Cardiac muscle cell (in vitro differentiated cells and primary cell): ENCODE measurements around the gene FKBP8. TPM values are rescaled to one million over a fixed set of nuclear protein-coding genes. Genes with fewer than 3 reads are reported as not detected.

Source experiments
- DNase-seq, 2 donors: peaks; one replicate each; pipeline versions ENCODE4 v3.0.0 to v3.0.0-alpha.2; 2010 to 2017; ENCODE audit warnings: low read depth in 1 of 2, low spot score in 1 of 2
- H3K27ac ChIP-seq: fragments of 200-600 bp; sonication (generic); 2 replicates; pipeline ENCODE4 v1.5.1; 2016
- H3K27me3 ChIP-seq: fragments of 200-600 bp; sonication (generic); 2 replicates; pipeline ENCODE4 v1.6.0; 2016; ENCODE audit warnings: control low read depth
- H3K36me3 ChIP-seq: fragments of 200-600 bp; sonication (generic); 2 replicates; pipeline ENCODE4 v1.5.1; 2016; ENCODE audit warnings: control low read depth
- H3K4me1 ChIP-seq: fragments of 200-600 bp; sonication (generic); 2 replicates; pipeline ENCODE4 v1.8.1; 2017; ENCODE audit warnings: low read depth, mild to moderate bottlenecking, mixed run types
- H3K4me3 ChIP-seq: fragments of 200-600 bp; sonication (generic); 2 replicates; pipeline ENCODE4 v1.5.1; 2016; ENCODE audit warnings: mild to moderate bottlenecking
- H3K9me3 ChIP-seq: fragments of 200-600 bp; sonication (generic); 2 replicates; pipeline ENCODE4 v1.5.1; 2017; ENCODE audit warnings: low read depth, mild to moderate bottlenecking, control low read depth
- polyA plus RNA-seq: library from polyadenylated mRNA; unstranded; fragments of >200 nt; fragmentation: Nextera tagmentation; extraction: Ambion mirVana; gene quantifications from 2 replicates; pipeline ENCODE4 v1.2.1, GENCODE V29; 2016
- total RNA-seq: library from RNA; depleted of rRNA; stranded (reverse); fragments of >200 nt; gene quantifications from 2 replicates; pipeline ENCODE4 v1.2.3, GENCODE V29; 2016
- TF ChIP-seq, protein P1 (sequence below): IDR thresholded peaks from 2 replicates; pipeline ENCODE4 v1.5.1; 2012; ENCODE audit warnings: low read depth, mild to moderate bottlenecking, low read length

FKBP8 gene
- total and polyA plus RNA-seq, 2 experiments from 2014 or later = 398 to 568 TPM

DNA sequence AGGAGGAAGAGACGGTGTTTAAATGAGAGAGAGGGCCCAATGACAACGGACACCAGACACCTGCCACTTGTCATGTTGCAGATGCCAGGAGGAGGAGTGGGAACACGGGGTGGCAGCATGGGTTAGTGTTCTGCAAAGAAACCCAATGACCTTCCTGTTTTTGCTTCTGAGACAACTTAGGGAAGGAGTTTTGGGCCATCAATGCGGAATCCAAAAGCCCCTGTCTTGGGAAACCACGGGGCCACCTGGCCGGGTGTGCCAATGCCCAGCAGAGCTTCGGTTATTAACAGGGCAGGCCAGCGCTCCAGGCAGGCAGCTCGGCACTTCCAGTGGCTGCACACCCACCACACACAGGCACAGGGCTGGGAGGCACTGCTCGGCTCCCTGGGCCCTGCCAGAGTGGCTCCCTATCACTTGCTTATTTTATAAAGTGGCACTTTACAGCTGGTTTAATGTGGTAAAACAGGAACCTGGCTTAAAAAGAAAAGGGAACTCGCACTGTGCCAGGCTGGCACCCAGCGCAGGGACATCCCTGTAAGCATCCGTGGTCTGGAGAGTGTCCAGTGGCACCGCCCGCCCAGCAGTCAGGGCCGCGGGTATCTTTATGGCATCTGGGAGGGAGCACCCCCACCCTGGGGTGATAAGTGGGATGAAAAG is 40.6 kb downstream of the FKBP8 start:
- no peaks in the 10 kb centered on the region for H3K9me3 ChIP-seq
- TF ChIP-seq, protein P1, sequence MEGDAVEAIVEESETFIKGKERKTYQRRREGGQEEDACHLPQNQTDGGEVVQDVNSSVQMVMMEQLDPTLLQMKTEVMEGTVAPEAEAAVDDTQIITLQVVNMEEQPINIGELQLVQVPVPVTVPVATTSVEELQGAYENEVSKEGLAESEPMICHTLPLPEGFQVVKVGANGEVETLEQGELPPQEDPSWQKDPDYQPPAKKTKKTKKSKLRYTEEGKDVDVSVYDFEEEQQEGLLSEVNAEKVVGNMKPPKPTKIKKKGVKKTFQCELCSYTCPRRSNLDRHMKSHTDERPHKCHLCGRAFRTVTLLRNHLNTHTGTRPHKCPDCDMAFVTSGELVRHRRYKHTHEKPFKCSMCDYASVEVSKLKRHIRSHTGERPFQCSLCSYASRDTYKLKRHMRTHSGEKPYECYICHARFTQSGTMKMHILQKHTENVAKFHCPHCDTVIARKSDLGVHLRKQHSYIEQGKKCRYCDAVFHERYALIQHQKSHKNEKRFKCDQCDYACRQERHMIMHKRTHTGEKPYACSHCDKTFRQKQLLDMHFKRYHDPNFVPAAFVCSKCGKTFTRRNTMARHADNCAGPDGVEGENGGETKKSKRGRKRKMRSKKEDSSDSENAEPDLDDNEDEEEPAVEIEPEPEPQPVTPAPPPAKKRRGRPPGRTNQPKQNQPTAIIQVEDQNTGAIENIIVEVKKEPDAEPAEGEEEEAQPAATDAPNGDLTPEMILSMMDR = no peak
- H3K4me3 ChIP-seq = no peak overlapping the region
- no peaks in the 10 kb centered on the region for H3K36me3 ChIP-seq
- H3K27ac ChIP-seq = no peak overlapping the region
- peaks cover 36% of the 10 kb centered on the region for H3K4me1 ChIP-seq
- no peaks in the 10 kb centered on the region for H3K27me3 ChIP-seq
- no peak for DNase-seq

DNA sequence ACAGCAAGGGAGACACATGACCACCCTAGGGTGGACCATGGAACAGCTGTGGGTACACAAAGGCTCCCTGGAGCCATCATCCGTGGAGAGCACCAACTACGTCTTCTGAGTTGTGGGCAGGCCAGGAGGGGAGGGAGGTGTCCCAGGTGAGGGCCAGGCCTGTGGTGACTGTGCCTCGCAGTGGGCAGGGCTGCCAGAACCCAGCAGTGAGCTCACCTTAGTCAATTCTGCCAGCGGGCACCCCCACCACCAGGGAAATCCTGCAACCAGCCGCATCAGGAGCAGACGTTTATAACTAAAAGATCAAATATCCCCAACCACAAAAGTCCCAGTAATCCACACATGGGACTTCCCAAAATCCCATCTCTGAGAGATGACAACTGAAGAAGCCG is 41.1 kb downstream of the FKBP8 start:
- Histone ChIP-seq H3K27me3 (no peaks in the 10 kb centered on the region), H3K27ac (no peak overlapping the region), H3K4me3 (no peak overlapping the region), H3K4me1 (peaks cover 30% of the 10 kb centered on the region), H3K36me3 (no peaks in the 10 kb centered on the region), H3K9me3 (no peaks in the 10 kb centered on the region)
- TF ChIP-seq, protein P1 = no peak
- DNase-seq = no peak

DNA sequence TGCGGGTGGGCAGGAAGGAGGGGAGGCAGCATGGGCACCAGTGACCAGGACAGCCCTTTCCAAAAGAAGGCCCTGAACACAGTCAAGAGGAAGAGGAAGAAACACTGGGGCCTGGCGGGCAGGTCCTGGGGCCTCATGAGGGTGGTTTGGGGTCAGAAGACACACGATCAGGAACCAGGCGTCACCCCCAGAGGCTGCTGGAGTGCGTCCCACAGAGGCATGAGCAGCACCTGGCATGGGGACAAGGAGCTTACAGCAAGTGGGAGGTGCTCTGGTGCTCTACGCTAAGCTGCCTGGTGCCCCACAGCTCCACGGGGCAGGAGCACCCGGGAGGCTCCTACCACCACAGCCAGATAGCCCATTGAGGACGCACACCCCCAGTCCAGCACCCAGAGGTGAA is 41.5 kb downstream of the FKBP8 start:
- no peak for DNase-seq
- Histone ChIP-seq H3K27me3 (no peaks in the 10 kb centered on the region), H3K4me3 (no peak overlapping the region), H3K9me3 (no peaks in the 10 kb centered on the region), H3K36me3 (no peaks in the 10 kb centered on the region), H3K27ac (no peak overlapping the region), H3K4me1 (peaks cover 26% of the 10 kb centered on the region)
- TF ChIP-seq, protein P1 = no peak

DNA sequence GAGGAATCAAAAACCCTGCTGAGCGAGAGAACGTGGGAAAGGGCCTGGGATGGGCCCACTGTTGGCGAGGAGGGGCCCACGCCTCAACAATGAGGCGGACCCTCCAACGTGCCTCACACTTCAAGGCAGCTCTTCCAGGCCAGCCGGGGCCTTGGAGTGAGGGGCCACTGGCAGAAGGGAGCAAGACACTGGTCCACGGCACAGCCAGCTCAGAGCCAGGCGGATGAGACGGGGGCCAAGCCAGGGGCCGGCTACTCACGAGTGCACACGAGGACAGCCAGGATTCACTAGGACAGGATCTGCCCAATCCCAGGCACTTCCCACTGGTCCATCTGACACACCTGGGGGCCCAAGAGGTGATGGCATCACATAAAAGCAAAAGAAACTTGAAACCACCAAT is 42.0 kb downstream of the FKBP8 start:
- H3K4me1 ChIP-seq = peaks cover 22% of the 10 kb centered on the region
- TF ChIP-seq, protein P1 = no peak

DNA sequence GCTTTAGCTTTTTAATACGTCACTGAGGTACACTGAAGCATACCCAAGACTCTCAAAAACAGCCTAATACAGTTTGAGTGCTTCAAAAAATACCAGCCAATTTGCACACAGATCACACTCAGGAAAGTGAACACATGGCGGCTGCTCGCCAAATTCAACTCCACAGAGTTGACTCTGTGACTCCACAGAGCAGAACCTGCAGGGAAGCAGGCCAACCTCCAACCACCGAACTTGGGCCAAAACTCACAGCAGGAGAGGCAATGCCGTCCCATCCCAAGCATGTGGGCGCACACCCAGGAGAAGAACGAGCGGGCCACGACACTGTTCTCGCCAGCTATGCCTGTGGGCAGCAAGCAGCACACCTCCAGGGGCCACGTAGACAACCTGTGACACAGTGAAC is 42.6 kb downstream of the FKBP8 start:
- Histone ChIP-seq H3K4me1 (peaks cover 17% of the 10 kb centered on the region), H3K4me3 (no peak overlapping the region), H3K36me3 (no peaks in the 10 kb centered on the region), H3K27me3 (no peaks in the 10 kb centered on the region), H3K9me3 (no peaks in the 10 kb centered on the region), H3K27ac (peak overlapping the region; percentile 17)
- no peak for DNase-seq
- TF ChIP-seq, protein P1 = no peak

More for the DNA sequence above, 42.0 kb downstream of the FKBP8 start:
- Histone ChIP-seq H3K36me3 (no peaks in the 10 kb centered on the region), H3K27me3 (no peaks in the 10 kb centered on the region), H3K27ac (no peak overlapping the region), H3K9me3 (no peaks in the 10 kb centered on the region), H3K4me3 (no peak overlapping the region)
- no peak for DNase-seq
